CD14-positive monocyte (primary cell): Measurements from ENCODE around the gene RBFOX2. TPM values are rescaled to one million over a fixed set of nuclear protein-coding genes. Genes with fewer than 3 reads are reported as not detected.

Source experiments
- DNase-seq, 3 donors: peaks; one replicate each; pipeline ENCODE4 v3.0.0-alpha.2; 2011 to 2022
- H2AFZ ChIP-seq: 2 replicates; pipeline ENCODE4 v1.6.0; 2012; ENCODE audit warnings: mild to moderate bottlenecking, low read depth, low read length, inconsistent platforms; ENCODE audit not compliant: insufficient read depth, poor library complexity, severe bottlenecking
- H3K27ac ChIP-seq, 2 donors: 1 replicate in 1 of 2; 2 replicates in 1 of 2; pipeline ENCODE4 v1.5.1; 2012 to 2013; ENCODE audit warnings: low read length in 2 of 2, control low read depth in 1 of 2, inconsistent platforms in 1 of 2, low read depth in 1 of 2, mild to moderate bottlenecking in 1 of 2
- H3K27me3 ChIP-seq, 2 donors: one replicate each; pipeline versions ENCODE4 v1.6.0 to v1.6.1; 2011 to 2013; ENCODE audit warnings: low read length in 2 of 2; ENCODE audit not compliant: control insufficient read depth in 2 of 2, insufficient read depth in 2 of 2
- H3K36me3 ChIP-seq, 2 donors: replicated peaks in 1 of 2; 1 replicate in 1 of 2; 2 replicates in 1 of 2; pipeline versions ENCODE4 v1.5.1 to v1.6.1; 2012 to 2013; ENCODE audit warnings: low read length in 2 of 2, control low read depth in 1 of 2, inconsistent platforms in 1 of 2, mild to moderate bottlenecking in 1 of 2; ENCODE audit not compliant: insufficient read depth in 2 of 2, control insufficient read depth in 1 of 2
- H3K4me1 ChIP-seq, 2 donors: 1 replicate in 1 of 2; 2 replicates in 1 of 2; pipeline versions ENCODE4 v1.5.1 to v1.6.1; 2012 to 2013; ENCODE audit warnings: low read length in 2 of 2, control low read depth in 1 of 2, inconsistent platforms in 1 of 2, mild to moderate bottlenecking in 1 of 2, moderate library complexity in 1 of 2; ENCODE audit not compliant: insufficient read depth in 2 of 2, control insufficient read depth in 1 of 2
- H3K4me2 ChIP-seq: replicated peaks from 2 replicates; pipeline ENCODE3; 2012; ENCODE audit warnings: low read length, moderate library complexity, mild to moderate bottlenecking; ENCODE audit not compliant: poor library complexity, severe bottlenecking; ENCODE audit errors: extremely low read depth
- H3K4me3 ChIP-seq, 3 experiments: fragments of 200-600 bp in 1 of 3; sonication (generic) in 1 of 3; replicated peaks in 1 of 3; 1 replicate in 2 of 3; 2 replicates in 1 of 3; pipeline ENCODE4 v1.5.1; 2011 to 2013; ENCODE audit warnings: low read length in 3 of 3, mild to moderate bottlenecking in 3 of 3, control low read depth in 2 of 3, low read depth in 2 of 3, inconsistent platforms in 1 of 3, moderate library complexity in 1 of 3
- H3K79me2 ChIP-seq: 2 replicates; pipeline ENCODE4 v1.6.0; 2012; ENCODE audit warnings: mild to moderate bottlenecking, control low read depth, inconsistent platforms, low read length, moderate library complexity; ENCODE audit not compliant: insufficient read depth
- H3K9ac ChIP-seq: 2 replicates; pipeline ENCODE4 v1.6.0; 2017; ENCODE audit warnings: low read length, mild to moderate bottlenecking; ENCODE audit not compliant: insufficient read depth, poor library complexity, severe bottlenecking
- H3K9me3 ChIP-seq, 2 donors: replicated peaks in 1 of 2; 1 replicate in 1 of 2; 2 replicates in 1 of 2; pipeline versions ENCODE4 v1.5.1 to v1.6.1; 2012 to 2013; ENCODE audit warnings: low read length in 2 of 2, control low read depth in 1 of 2; ENCODE audit not compliant: control insufficient read depth in 1 of 2, insufficient read depth in 1 of 2
- H4K20me1 ChIP-seq: 2 replicates; pipeline ENCODE4 v1.6.0; 2012; ENCODE audit warnings: mild to moderate bottlenecking, low read length, control low read depth, moderate library complexity; ENCODE audit not compliant: insufficient read depth
- H3K27ac Mint-ChIP-seq, 7 donors: one replicate each; pipeline ENCODE4 v1.8.0; 2020; ENCODE audit warnings: mild to moderate bottlenecking in 7 of 7, mixed read lengths in 7 of 7, moderate library complexity in 6 of 7, inconsistent platforms in 2 of 7
- H3K27me3 Mint-ChIP-seq, 3 donors: one replicate each; pipeline ENCODE4 v1.8.0; 2021 to 2022; ENCODE audit warnings: low read depth in 3 of 3, mild to moderate bottlenecking in 3 of 3, mixed read lengths in 3 of 3, moderate library complexity in 3 of 3, inconsistent platforms in 1 of 3
- H3K36me3 Mint-ChIP-seq, 2 donors: one replicate each; pipeline ENCODE4 v1.8.0; 2020; ENCODE audit warnings: mixed read lengths in 2 of 2, inconsistent platforms in 1 of 2, mild to moderate bottlenecking in 1 of 2
- H3K4me1 Mint-ChIP-seq: one replicate; pipeline ENCODE4 v1.8.0; 2020; ENCODE audit warnings: mild to moderate bottlenecking, mixed read lengths
- H3K4me3 Mint-ChIP-seq, 2 donors: one replicate each; pipeline ENCODE4 v1.8.0; 2020; ENCODE audit warnings: mild to moderate bottlenecking in 2 of 2, mixed read lengths in 2 of 2, moderate library complexity in 1 of 2
- H3K9me3 Mint-ChIP-seq, 7 donors: one replicate each; pipeline ENCODE4 v1.8.0; 2020 to 2022; ENCODE audit warnings: mixed read lengths in 7 of 7, mild to moderate bottlenecking in 6 of 7, moderate library complexity in 6 of 7, inconsistent platforms in 2 of 7
- CTCF ChIP-seq: fragments of 200-600 bp; IDR thresholded peaks from one replicate; pipeline ENCODE4 v1.8.0; 2022; ENCODE audit warnings: antibody characterized with exemption, mild to moderate bottlenecking
- WGBS: methylation state at CpG from one replicate; pipeline ENCODE4 v1.1.5; 2013; ENCODE audit warnings: missing lambda C conversion rate; ENCODE audit not compliant: insufficient coverage; 5-methylcytosine and 5-hydroxymethylcytosine counted together
- intact Hi-C, 2 donors: fragments of 100-400 bp; cut with micrococcal nuclease; formaldehyde crosslinking; loops; one replicate each; pipeline versions ENCODE4 v1.15.0 to v1.15.1; 2023
- polyA plus RNA-seq, 3 donors: library from polyadenylated mRNA; depleted of rRNA in 1 of 3; unstranded in 2 of 3; stranded (reverse) in 1 of 3; fragments of 300-500 nt in 2 of 3; fragments of >200 nt in 1 of 3; fragmentation: Illumina TruSeq in 2 of 3; gene quantifications; 1 replicate in 2 of 3; 2 replicates in 1 of 3; pipeline ENCODE4 v1.2.3, GENCODE V29; 2012 to 2021

Gene RBFOX2
- polyA plus RNA-seq, 3 donors = not detected

- no peak for DNase-seq
- Mint-ChIP-seq H3K36me3 (no peaks in the 10 kb centered on the region), H3K4me3 (no peak overlapping the region), H3K27ac (no peak overlapping the region), H3K9me3 (peaks cover 12 to 17% (median 13%) of the 10 kb centered on the region in 7 donors), H3K27me3 (peaks cover 2 to 5% (median 2%) of the 10 kb centered on the region in 3 donors), H3K4me1 (no peaks in the 10 kb centered on the region)
- intact Hi-C loops = no loop called here
- no peaks in the 10 kb centered on the region for H4K20me1 ChIP-seq
- no peak overlapping the region for H3K27ac ChIP-seq
- H3K9me3 ChIP-seq = peaks cover 7 to 9% of the 10 kb centered on the region in 2 donors
- no peaks in the 10 kb centered on the region for H3K36me3 ChIP-seq
- H3K9ac ChIP-seq = no peak overlapping the region
- H3K4me3 ChIP-seq = no peak overlapping the region
- no peak for TF ChIP-seq CTCF
- no peaks in the 10 kb centered on the region for H3K27me3 ChIP-seq
- no peaks in the 10 kb centered on the region for H3K4me1 ChIP-seq
- H3K4me2 ChIP-seq = no peak overlapping the region
- H2AFZ ChIP-seq = no peak overlapping the region
- H3K79me2 ChIP-seq = no peaks in the 10 kb centered on the region
- no CpG with 5 or more reads among the region's 7 CpGs for WGBS
Observed at GRCh38 chr22:35708453-35708852, 320.2 kb downstream of the RBFOX2 start.

- Histone ChIP-seq H2AFZ (no peak overlapping the region), H3K9me3 (no peaks in the 10 kb centered on the region), H4K20me1 (no peaks in the 10 kb centered on the region), H3K79me2 (no peaks in the 10 kb centered on the region), H3K4me1 (no peaks in the 10 kb centered on the region), H3K4me2 (no peak overlapping the region), H3K27me3 (no peaks in the 10 kb centered on the region), H3K27ac (no peak overlapping the region), H3K36me3 (no peaks in the 10 kb centered on the region), H3K4me3 (no peak overlapping the region), H3K9ac (no peak overlapping the region)
- no peak overlapping the region for H3K4me3 Mint-ChIP-seq
- H3K4me1 Mint-ChIP-seq = no peaks in the 10 kb centered on the region
- peaks cover 0 to 2% (median 2%) of the 10 kb centered on the region in 3 donors for H3K27me3 Mint-ChIP-seq
- 100% methylated on average over 1 of the region's 3 CpGs for WGBS
- no peak for TF ChIP-seq CTCF
- H3K36me3 Mint-ChIP-seq = no peaks in the 10 kb centered on the region
- intact Hi-C loops = no loop called here
- H3K9me3 Mint-ChIP-seq = peaks cover 0 to 6% (median 0%) of the 10 kb centered on the region in 7 donors
- DNase-seq = no peak
- no peak overlapping the region for H3K27ac Mint-ChIP-seq
Observed at GRCh38 chr22:35705141-35705540, 323.5 kb downstream of the RBFOX2 start.
